Measurements from ENCODE around the gene PLEKHA6. TPM values are rescaled to one million over a fixed set of nuclear protein-coding genes. Genes with fewer than 3 reads are reported as not detected.

Gene PLEKHA6
- total RNA-seq, 2 donors from 2014 or later: 18.1 to 25.7 TPM

DNA sequence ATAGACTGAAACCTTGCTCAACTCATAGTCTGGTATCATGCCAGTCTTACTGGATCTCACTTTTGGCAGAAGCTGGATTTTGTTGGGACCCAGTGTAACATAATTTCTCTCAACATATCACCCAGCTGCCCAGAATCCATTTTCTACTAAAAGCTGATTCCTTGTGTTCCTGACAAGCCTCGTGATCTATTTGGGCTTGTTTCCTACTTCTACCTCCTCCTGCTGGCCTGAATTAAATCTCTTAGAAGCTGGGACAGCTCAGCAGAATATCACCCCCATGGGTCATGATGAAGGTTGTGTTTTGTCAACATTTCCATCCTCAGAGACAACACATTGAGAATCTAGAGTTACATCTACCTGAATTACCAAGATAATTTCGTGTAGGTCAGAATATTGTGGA lies 153.6 kb downstream of the PLEKHA6 start:
- no peaks in the 10 kb centered on the region for H3K27me3 ChIP-seq
- TF ChIP-seq, protein P1, sequence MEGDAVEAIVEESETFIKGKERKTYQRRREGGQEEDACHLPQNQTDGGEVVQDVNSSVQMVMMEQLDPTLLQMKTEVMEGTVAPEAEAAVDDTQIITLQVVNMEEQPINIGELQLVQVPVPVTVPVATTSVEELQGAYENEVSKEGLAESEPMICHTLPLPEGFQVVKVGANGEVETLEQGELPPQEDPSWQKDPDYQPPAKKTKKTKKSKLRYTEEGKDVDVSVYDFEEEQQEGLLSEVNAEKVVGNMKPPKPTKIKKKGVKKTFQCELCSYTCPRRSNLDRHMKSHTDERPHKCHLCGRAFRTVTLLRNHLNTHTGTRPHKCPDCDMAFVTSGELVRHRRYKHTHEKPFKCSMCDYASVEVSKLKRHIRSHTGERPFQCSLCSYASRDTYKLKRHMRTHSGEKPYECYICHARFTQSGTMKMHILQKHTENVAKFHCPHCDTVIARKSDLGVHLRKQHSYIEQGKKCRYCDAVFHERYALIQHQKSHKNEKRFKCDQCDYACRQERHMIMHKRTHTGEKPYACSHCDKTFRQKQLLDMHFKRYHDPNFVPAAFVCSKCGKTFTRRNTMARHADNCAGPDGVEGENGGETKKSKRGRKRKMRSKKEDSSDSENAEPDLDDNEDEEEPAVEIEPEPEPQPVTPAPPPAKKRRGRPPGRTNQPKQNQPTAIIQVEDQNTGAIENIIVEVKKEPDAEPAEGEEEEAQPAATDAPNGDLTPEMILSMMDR (IDR thresholded peaks at IDR 0.05): no peak
- H3K27ac ChIP-seq: no peak overlapping the region
- H3K4me1 ChIP-seq: no peaks in the 10 kb centered on the region
- H3K4me3 ChIP-seq: no peak overlapping the region
- no peaks in the 10 kb centered on the region for H3K36me3 ChIP-seq
- no peaks in the 10 kb centered on the region for H3K9me3 ChIP-seq
- no peak for DNase-seq (ENCODE audit: low spot score)

DNA sequence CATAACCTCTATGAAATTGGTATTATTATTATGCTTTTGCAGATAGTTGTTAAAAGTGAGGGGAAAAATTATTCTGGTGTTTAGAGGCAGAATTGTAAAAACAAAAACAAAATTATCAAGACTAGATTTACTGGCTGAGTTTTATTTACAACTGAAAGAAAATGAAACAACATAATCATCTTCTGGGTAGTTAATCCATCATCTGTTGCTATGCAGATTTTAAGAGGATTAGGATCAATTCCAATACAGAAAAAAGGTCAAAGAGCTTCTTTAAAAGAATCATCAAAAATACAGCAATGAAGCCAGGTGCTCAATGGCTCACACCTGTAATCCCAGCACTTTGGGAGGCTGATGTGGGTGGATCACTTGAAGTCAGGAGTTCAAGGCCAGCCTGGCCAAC lies 154.2 kb downstream of the PLEKHA6 start:
- H3K36me3 ChIP-seq: no peaks in the 10 kb centered on the region
- H3K9me3 ChIP-seq: no peaks in the 10 kb centered on the region
- no peak overlapping the region for H3K27ac ChIP-seq
- TF ChIP-seq, protein P1 (IDR thresholded peaks at IDR 0.05): no peak
- H3K4me1 ChIP-seq: no peaks in the 10 kb centered on the region
- no peak overlapping the region for H3K4me3 ChIP-seq
- no peak for DNase-seq (ENCODE audit: low spot score)
- H3K27me3 ChIP-seq: no peaks in the 10 kb centered on the region

DNA sequence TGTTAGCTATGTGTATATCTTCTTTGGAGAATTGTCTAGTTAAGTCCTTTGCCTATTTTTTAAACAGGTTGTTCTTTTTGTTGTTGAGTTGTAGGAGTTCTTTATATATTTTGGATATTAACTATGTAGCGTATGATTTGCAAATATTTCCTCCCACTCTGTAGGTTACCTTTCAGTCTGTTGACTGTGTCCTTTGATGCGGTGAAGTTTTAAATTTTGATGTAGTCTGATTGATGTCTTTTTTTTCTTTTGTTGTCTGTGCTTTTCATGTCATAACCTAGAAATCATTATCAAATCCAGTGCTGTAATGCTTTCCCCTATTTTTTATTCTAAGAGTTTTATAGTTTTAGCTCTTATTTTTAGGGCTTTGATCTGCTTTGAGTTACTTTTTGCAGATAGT lies 154.8 kb downstream of the PLEKHA6 start:
- no peaks in the 10 kb centered on the region for H3K4me1 ChIP-seq
- no peak for DNase-seq (ENCODE audit: low spot score)
- no peaks in the 10 kb centered on the region for H3K27me3 ChIP-seq
- H3K36me3 ChIP-seq: no peaks in the 10 kb centered on the region
- no peak overlapping the region for H3K27ac ChIP-seq
- H3K4me3 ChIP-seq: no peak overlapping the region
- TF ChIP-seq, protein P1 (IDR thresholded peaks at IDR 0.05): no peak
- H3K9me3 ChIP-seq: no peaks in the 10 kb centered on the region

GRCh38 chr1:204203206-204203767 lies 156.4 kb downstream of the PLEKHA6 start:
- no peaks in the 10 kb centered on the region for H3K27me3 ChIP-seq
- no peaks in the 10 kb centered on the region for H3K36me3 ChIP-seq
- no peak overlapping the region for H3K27ac ChIP-seq
- H3K4me3 ChIP-seq: no peak overlapping the region
- DNase-seq (ENCODE audit: low spot score): no peak
- H3K9me3 ChIP-seq: no peaks in the 10 kb centered on the region
- H3K4me1 ChIP-seq: peaks cover 0 to 15% of the 10 kb centered on the region in 2 donors
- TF ChIP-seq, protein P1 (IDR thresholded peaks at IDR 0.05): no peak

GRCh38 chr1:204202481-204202880 lies 157.2 kb downstream of the PLEKHA6 start:
- Histone ChIP-seq H3K4me3 (no peak overlapping the region), H3K27me3 (no peaks in the 10 kb centered on the region), H3K9me3 (no peaks in the 10 kb centered on the region), H3K4me1 (peaks cover 0 to 18% of the 10 kb centered on the region in 2 donors), H3K27ac (no peak overlapping the region), H3K36me3 (no peaks in the 10 kb centered on the region)
- DNase-seq (ENCODE audit: low spot score): no peak
- TF ChIP-seq, protein P1 (IDR thresholded peaks at IDR 0.05): no peak
